Measurements from ENCODE around the gene CEP112.
"Not testable (repeated sequence)": the region's sequence is repeated elsewhere in the genome, so short reads cannot be mapped to it uniquely, and the experiment has no call there.

DNA sequence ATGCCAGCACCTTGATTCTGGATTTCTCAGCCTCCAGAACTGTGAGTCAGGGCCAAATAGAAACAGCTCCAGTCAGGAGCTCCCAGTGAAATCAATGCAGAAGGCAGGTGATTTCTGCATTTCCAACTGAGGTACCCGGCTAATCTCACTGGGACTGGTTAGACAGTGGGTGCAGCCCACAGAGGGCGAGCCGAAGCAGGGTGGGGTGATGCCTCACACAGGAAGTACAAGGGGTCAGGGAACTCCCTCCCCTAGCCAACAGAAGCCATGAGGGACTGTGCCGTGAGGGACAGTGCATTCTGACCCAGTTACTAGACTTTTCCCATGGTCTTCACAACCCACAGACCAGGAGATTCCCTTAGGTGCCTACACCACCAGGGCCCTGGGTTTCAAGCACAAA lies 36.9 kb downstream of the CEP112 start:
- not testable (repeated sequence) for TF ChIP-seq NR1H2 (CRISPR knock-in tag; IDR thresholded peaks at IDR 0.05); GRHL2 (CRISPR knock-in tag; IDR thresholded peaks at IDR 0.05; ENCODE audit: insufficient replicate concordance, severe bottlenecking); SMAD3 (CRISPR knock-in tag; IDR thresholded peaks at IDR 0.05; ENCODE audit: borderline replicate concordance); CREB1 (CRISPR knock-in tag; IDR thresholded peaks at IDR 0.05); CBFB (CRISPR knock-in tag; IDR thresholded peaks at IDR 0.05; ENCODE audit: low read depth)
- TF ChIP-seq, protein P1, sequence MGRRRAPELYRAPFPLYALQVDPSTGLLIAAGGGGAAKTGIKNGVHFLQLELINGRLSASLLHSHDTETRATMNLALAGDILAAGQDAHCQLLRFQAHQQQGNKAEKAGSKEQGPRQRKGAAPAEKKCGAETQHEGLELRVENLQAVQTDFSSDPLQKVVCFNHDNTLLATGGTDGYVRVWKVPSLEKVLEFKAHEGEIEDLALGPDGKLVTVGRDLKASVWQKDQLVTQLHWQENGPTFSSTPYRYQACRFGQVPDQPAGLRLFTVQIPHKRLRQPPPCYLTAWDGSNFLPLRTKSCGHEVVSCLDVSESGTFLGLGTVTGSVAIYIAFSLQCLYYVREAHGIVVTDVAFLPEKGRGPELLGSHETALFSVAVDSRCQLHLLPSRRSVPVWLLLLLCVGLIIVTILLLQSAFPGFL (CRISPR knock-in tag; IDR thresholded peaks at IDR 0.05; ENCODE audit: borderline replicate concordance) = not testable (repeated sequence)
- TF ChIP-seq, protein P2, sequence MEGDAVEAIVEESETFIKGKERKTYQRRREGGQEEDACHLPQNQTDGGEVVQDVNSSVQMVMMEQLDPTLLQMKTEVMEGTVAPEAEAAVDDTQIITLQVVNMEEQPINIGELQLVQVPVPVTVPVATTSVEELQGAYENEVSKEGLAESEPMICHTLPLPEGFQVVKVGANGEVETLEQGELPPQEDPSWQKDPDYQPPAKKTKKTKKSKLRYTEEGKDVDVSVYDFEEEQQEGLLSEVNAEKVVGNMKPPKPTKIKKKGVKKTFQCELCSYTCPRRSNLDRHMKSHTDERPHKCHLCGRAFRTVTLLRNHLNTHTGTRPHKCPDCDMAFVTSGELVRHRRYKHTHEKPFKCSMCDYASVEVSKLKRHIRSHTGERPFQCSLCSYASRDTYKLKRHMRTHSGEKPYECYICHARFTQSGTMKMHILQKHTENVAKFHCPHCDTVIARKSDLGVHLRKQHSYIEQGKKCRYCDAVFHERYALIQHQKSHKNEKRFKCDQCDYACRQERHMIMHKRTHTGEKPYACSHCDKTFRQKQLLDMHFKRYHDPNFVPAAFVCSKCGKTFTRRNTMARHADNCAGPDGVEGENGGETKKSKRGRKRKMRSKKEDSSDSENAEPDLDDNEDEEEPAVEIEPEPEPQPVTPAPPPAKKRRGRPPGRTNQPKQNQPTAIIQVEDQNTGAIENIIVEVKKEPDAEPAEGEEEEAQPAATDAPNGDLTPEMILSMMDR (IDR thresholded peaks at IDR 0.05) = not testable (repeated sequence)
- TF ChIP-seq, protein P3, sequence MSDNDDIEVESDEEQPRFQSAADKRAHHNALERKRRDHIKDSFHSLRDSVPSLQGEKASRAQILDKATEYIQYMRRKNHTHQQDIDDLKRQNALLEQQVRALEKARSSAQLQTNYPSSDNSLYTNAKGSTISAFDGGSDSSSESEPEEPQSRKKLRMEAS (CRISPR knock-in tag; IDR thresholded peaks at IDR 0.05) = not testable (repeated sequence)
- TF ChIP-seq, protein P4, sequence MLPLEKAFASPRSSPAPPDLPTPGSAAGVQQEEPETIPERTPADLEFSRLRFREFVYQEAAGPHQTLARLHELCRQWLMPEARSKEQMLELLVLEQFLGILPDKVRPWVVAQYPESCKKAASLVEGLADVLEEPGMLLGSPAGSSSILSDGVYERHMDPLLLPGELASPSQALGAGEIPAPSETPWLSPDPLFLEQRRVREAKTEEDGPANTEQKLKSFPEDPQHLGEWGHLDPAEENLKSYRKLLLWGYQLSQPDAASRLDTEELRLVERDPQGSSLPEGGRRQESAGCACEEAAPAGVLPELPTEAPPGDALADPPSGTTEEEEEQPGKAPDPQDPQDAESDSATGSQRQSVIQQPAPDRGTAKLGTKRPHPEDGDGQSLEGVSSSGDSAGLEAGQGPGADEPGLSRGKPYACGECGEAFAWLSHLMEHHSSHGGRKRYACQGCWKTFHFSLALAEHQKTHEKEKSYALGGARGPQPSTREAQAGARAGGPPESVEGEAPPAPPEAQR (CRISPR knock-in tag; IDR thresholded peaks at IDR 0.05) = not testable (repeated sequence)
- TF ChIP-seq, protein P5, sequence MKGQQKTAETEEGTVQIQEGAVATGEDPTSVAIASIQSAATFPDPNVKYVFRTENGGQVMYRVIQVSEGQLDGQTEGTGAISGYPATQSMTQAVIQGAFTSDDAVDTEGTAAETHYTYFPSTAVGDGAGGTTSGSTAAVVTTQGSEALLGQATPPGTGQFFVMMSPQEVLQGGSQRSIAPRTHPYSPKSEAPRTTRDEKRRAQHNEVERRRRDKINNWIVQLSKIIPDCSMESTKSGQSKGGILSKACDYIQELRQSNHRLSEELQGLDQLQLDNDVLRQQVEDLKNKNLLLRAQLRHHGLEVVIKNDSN (CRISPR knock-in tag; IDR thresholded peaks at IDR 0.05) = not testable (repeated sequence)
- TF ChIP-seq, protein P6, sequence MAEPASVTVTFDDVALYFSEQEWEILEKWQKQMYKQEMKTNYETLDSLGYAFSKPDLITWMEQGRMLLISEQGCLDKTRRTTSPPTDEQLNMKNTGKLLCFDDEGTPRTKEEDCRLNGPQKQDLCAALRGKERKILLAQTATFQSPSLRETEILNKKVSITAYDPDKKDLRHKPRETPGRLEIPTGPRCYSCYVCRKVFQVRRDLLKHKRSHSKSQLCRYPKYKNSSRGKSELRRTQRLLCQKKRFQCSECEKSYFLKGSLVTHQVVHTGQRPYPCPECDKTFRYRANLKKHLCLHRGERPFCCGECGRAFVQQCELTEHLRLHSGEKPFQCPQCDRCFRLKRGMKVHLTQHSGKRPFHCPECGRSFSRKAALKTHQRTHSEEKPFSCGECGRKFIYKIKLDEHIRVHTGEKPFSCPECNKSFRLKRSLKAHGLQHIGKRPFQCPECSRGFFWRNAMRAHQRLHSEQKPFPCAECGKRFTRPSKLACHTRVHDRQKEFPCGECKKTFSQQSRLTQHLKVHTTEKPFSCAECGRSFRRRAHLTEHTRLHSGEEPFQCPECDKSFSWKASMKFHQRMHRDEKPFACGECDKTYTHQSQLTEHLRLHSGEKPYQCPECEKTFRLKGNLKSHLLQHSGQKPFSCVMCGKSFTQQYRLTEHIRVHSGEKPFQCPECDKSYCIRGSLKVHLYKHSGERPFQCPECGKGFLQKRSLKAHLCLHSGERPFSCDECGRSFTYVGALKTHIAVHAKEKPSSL (CRISPR knock-in tag; conservative IDR thresholded peaks at IDR 0.05) = not testable (repeated sequence)
- TF ChIP-seq, protein P7, sequence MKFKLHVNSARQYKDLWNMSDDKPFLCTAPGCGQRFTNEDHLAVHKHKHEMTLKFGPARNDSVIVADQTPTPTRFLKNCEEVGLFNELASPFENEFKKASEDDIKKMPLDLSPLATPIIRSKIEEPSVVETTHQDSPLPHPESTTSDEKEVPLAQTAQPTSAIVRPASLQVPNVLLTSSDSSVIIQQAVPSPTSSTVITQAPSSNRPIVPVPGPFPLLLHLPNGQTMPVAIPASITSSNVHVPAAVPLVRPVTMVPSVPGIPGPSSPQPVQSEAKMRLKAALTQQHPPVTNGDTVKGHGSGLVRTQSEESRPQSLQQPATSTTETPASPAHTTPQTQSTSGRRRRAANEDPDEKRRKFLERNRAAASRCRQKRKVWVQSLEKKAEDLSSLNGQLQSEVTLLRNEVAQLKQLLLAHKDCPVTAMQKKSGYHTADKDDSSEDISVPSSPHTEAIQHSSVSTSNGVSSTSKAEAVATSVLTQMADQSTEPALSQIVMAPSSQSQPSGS (CRISPR knock-in tag; IDR thresholded peaks at IDR 0.05; ENCODE audit: borderline replicate concordance, low read depth) = not testable (repeated sequence)
- TF ChIP-seq, protein P8, sequence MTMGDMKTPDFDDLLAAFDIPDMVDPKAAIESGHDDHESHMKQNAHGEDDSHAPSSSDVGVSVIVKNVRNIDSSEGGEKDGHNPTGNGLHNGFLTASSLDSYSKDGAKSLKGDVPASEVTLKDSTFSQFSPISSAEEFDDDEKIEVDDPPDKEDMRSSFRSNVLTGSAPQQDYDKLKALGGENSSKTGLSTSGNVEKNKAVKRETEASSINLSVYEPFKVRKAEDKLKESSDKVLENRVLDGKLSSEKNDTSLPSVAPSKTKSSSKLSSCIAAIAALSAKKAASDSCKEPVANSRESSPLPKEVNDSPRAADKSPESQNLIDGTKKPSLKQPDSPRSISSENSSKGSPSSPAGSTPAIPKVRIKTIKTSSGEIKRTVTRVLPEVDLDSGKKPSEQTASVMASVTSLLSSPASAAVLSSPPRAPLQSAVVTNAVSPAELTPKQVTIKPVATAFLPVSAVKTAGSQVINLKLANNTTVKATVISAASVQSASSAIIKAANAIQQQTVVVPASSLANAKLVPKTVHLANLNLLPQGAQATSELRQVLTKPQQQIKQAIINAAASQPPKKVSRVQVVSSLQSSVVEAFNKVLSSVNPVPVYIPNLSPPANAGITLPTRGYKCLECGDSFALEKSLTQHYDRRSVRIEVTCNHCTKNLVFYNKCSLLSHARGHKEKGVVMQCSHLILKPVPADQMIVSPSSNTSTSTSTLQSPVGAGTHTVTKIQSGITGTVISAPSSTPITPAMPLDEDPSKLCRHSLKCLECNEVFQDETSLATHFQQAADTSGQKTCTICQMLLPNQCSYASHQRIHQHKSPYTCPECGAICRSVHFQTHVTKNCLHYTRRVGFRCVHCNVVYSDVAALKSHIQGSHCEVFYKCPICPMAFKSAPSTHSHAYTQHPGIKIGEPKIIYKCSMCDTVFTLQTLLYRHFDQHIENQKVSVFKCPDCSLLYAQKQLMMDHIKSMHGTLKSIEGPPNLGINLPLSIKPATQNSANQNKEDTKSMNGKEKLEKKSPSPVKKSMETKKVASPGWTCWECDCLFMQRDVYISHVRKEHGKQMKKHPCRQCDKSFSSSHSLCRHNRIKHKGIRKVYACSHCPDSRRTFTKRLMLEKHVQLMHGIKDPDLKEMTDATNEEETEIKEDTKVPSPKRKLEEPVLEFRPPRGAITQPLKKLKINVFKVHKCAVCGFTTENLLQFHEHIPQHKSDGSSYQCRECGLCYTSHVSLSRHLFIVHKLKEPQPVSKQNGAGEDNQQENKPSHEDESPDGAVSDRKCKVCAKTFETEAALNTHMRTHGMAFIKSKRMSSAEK (CRISPR knock-in tag; IDR thresholded peaks at IDR 0.05; ENCODE audit: borderline replicate concordance) = not testable (repeated sequence)
- TF ChIP-seq, protein P9, sequence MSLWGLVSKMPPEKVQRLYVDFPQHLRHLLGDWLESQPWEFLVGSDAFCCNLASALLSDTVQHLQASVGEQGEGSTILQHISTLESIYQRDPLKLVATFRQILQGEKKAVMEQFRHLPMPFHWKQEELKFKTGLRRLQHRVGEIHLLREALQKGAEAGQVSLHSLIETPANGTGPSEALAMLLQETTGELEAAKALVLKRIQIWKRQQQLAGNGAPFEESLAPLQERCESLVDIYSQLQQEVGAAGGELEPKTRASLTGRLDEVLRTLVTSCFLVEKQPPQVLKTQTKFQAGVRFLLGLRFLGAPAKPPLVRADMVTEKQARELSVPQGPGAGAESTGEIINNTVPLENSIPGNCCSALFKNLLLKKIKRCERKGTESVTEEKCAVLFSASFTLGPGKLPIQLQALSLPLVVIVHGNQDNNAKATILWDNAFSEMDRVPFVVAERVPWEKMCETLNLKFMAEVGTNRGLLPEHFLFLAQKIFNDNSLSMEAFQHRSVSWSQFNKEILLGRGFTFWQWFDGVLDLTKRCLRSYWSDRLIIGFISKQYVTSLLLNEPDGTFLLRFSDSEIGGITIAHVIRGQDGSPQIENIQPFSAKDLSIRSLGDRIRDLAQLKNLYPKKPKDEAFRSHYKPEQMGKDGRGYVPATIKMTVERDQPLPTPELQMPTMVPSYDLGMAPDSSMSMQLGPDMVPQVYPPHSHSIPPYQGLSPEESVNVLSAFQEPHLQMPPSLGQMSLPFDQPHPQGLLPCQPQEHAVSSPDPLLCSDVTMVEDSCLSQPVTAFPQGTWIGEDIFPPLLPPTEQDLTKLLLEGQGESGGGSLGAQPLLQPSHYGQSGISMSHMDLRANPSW (CRISPR knock-in tag; conservative IDR thresholded peaks at IDR 0.05; ENCODE audit: low read depth) = not testable (repeated sequence)

Measured in WTC11 (cell line).